GM21717 (cell line): Measurements from ENCODE around the gene SENP1.

Source experiments
- ATAC-seq: cut with Tn5 transposase; IDR thresholded peaks from one replicate; pipeline ENCODE4 v1.9.1; 2021; ENCODE audit warnings: mild to moderate bottlenecking, moderate library complexity; ENCODE audit not compliant: unreplicated experiment

The SENP1 gene

GRCh38 chr12:48068457-48068856 lies 37.4 kb downstream of the SENP1 start:
- no peak for ATAC-seq

DNA sequence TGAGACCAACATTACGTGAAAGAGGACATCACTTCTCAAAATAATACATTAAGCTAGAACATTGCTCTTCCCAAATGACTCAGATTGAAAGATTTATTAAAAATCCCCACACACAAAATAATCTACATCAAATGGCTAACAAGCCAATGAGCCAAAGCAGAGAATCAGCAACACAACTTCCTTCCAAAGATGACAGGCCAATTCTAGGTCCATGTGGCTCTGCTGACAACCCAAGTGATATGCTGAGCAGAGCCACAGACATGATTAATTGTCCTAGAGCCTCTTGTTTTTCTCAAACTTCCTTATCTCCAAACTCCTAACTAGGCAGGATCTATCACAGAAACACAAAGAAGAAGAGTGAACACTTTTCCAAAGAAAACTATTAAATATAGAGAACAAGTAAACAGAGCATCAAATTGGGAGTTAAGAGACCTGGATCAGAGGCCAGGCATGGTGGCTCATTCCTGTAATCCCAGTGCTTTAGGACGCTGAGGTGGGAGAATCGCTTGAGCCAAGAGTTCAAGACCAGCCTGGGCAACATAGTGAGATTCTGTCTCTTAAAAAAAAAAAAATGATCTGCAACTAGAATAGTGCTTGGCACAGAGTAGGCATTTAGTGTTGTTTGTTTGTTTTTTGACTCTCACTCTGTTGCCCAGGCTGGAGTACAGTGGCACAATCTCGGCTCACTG lies 38.5 kb downstream of the SENP1 start:
- no peak for ATAC-seq

GRCh38 chr12:48065041-48065440 lies 40.8 kb downstream of the SENP1 start:
- no peak for ATAC-seq

- no peak for ATAC-seq
Observed at GRCh38 chr12:48063530-48063929, 42.3 kb downstream of the SENP1 start.

- no peak for ATAC-seq
Observed at GRCh38 chr12:48061938-48062719, 43.8 kb downstream of the SENP1 start.

DNA sequence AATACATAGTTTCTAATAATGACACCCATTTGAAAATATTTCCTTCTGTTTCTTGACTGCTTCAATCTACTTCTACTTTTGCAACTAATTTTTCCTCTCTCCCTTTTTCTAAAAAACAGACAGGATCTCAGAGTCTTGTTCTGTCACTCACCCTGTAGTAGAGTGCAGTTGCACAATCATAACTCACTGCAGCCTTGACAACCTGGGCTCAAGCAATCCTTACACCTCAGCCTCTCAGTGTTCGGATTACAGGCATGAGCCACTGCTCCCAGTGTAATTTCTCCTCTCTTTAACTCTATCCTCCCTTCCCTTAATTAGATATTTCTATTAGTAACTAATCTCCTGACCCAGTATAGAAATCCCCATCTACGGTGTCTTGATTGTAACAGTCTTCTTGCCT lies 45.4 kb downstream of the SENP1 start:
- ATAC-seq, result no peak

DNA sequence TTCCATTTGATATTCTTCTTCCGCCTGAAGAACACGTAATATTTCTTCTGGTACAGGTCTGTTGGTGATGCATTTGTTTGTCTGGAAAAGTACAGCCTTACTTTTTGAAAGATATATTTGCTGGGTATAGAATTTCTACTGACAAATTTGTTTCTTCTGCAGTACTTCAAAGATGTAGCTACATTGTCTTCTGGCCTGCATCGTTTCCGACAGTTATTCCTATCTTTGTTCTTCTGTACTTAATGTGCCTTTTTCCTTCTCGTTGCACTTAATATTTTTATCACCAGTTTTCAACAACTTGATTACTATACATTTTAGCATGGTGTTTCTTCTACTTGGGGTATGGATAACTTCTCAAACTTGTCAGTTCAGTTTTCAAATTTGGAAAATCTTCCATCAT lies 47.1 kb downstream of the SENP1 start:
- no peak for ATAC-seq

DNA sequence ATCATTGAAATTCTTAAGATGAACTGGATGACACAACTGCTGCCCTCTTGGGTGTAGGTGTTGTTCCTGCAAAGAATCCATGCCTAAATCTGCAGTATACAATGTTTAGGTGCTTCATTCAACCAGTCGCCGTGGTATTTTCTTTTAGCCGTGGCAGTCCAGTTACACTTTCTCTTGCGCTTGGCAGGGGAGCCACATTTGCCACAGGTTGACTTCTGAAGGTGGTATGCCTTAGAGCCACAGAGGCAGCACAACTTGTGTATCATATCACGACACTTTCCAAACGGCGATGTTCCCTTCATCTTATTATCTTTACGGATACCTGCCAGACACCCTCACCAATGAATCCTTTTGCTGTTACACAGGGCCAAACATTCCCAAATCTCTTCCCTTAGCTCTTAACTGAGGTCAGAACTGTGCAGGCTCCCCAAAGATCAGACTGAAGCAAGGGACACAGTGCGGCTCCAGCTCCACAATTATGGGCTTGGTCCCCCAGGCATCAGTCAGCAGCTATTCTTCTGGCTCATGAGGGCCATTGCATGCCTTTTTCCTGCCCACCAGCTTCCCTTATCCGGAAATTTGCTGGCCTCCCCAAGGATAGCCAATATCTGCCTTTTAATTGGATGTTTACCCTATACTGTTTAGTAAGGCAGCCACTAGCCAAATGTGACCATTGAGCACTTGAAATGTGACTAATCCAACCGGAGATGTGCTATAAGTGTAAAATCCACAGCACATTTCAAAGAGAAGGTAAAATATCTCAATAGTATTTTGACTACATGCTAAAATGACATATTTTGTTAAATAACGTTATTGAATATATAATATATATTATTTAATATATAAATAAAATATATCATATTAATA lies 50.7 kb downstream of the SENP1 start:
- no peak for ATAC-seq

DNA sequence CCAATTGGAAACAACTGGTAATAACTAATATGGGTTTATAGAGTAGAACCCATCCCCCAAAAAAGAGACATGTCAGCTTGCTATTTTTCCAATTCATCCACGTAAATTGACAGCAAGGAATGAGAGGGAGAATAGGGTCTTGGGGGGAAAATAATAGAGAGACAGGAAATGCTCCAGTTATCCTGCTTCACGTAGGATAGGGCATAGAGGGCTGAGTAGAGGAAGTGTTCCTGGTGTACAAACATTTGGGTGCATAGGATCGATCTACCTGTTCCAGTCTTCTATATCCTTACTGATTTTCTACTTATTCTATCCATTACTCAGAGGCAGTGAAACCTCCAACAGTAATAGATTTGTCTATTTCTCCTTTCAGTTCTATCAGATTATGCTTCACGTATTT lies 52.0 kb downstream of the SENP1 start:
- no peak for ATAC-seq

GRCh38 chr12:48053122-48053521 lies 52.8 kb downstream of the SENP1 start:
- ATAC-seq, result no peak

GRCh38 chr12:48051681-48052080 lies 54.2 kb downstream of the SENP1 start:
- ATAC-seq, result no peak

GRCh38 chr12:48050174-48050573 lies 55.7 kb downstream of the SENP1 start:
- ATAC-seq, result no peak

- no peak for ATAC-seq
Observed at GRCh38 chr12:48045965-48046518, 59.8 kb downstream of the SENP1 start.

- ATAC-seq, result no peak
Observed at GRCh38 chr12:48045061-48045846, 60.6 kb downstream of the SENP1 start.

DNA sequence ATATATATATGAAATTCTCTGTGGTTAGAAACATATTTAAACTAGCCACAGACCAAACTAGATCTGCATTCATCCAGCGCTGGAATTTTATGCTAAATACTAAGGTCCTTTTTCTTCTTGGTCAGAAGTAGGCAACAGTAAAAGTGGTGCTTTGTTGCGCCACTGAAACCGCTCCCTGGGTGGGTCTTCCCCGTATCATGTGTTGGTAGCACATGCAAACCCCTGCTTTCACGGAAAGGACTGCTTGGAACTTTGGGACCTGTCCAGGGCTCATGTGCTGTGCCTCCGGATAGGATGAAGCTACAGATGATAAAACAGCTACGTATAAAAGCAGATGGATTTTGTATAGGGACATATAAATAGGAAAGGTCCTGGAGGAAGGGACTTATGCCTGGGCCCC lies 61.5 kb downstream of the SENP1 start:
- ATAC-seq, result no peak

- ATAC-seq, result no peak
Observed at GRCh38 chr12:48043771-48044170, 62.1 kb downstream of the SENP1 start.

DNA sequence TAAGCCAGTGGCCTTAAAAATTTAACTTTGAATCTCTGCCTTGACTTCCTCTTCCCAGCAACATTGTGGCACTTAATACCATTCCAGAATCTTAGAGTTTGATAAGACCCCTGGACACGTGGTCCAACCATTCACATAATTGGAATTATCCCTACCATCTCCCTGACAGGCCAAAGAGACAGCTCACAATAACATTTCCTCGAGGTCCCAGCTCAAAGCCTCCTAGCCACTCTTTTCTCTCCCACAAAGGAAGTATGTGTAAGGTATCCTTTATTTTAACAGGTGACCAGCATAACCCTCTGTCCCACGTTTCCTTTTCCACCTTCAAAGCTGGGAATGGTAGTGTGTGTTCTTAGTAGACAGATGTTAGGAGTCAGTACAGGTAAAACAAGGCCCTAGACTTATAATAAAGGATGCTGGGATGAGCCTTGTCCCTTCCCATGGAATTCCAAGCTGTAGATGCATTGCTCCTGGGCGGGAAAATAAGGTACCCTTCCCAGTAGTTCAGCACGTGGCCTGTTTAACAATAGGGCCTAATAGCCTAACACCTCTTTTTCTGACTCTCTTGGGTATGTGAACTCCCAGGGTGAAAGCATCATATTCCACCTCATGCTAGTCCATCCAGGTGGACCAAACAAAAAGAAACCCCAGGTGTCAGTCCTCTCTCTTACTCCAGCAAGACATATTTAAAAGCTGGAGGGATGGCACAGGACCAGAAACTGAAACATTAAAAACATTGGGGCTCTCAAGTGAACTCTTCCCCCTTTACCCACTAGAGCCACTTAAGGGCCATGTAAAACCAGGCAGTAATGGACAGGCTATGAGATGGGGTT lies 64.1 kb downstream of the SENP1 start:
- no peak for ATAC-seq

DNA sequence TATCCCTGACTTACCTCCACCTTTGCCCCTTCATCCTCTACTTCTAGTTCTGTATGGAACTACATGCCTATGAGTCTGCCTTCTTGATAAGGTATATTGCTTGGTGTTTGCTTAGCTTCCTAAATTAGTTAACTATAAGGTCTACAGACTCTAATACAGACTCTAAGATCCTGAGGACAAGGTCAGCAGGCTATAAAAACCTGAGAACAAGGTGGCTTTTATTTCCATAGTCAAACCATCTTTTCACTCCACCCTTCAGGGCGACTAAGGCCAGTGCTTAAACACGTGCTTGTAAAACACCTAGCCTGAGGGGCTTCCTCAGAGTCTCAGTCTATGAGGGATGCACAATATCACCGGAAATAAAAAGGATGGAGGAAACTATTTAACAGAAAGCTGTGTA lies 65.5 kb downstream of the SENP1 start:
- ATAC-seq, result no peak

DNA sequence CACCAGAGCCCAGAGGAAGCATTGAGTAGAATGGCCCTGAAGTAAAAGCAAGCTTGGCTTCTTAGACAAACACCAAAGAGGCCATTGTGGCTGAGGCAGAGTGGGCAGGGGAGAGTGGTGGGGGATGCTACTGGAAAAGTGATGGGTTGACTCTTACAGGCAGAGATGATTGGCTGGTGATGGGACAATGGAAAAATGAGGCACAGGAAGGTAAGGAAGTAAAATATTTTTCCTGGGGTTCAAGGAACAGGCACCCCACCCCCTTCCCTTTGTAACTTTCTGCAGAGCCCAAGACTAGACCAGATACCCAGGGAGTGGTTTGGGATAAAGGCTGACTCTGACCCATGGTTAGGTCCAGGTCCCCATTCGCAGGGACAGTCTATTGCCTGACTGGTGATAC lies 66.7 kb downstream of the SENP1 start:
- no peak for ATAC-seq

DNA sequence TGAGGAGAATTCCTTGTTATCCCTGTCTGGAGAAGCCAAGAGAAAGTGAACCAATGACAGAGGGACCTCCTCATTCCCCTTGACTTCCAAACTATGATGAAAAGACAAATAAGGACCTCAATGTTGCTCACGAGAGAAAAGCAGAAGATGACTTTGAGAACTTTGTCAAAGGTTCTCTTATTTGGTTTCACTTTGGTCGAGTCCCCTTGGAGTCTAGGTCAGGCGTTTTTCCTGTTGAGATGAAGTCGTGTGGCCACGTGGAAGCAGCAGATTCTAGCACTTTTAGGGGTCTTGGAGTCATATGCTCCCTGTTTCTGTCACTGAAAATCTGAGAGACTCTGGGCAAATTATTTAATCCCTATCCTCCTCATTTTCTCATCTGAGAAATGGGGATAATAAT lies 67.8 kb downstream of the SENP1 start:
- ATAC-seq, result no peak
